Aorta (tissue), 5 donors: ENCODE measurements around the gene LTB. TPM values are rescaled to one million over a fixed set of nuclear protein-coding genes. Genes with fewer than 3 reads are reported as not detected.
"Not testable (repeated sequence)": the region's sequence is repeated elsewhere in the genome, so short reads cannot be mapped to it uniquely, and the experiment has no call there.

Source experiments
- ATAC-seq: fragments of 200-7000 bp; cut with Tn5 transposase; one replicate; pipeline ENCODE4 v1.9.1; 2022; ENCODE audit warnings: moderate library complexity; ENCODE audit not compliant: low FRiP score
- DNase-seq, 2 donors: peaks; one replicate each; pipeline ENCODE4 v3.0.0-alpha.2; 2020
- H3K27ac ChIP-seq, 2 donors: one replicate each; pipeline ENCODE4 v1.5.1; 2013; ENCODE audit warnings: low read length in 2 of 2, mild to moderate bottlenecking in 2 of 2, moderate library complexity in 2 of 2, control low read depth in 1 of 2, inconsistent platforms in 1 of 2, low read depth in 1 of 2
- H3K27me3 ChIP-seq, 2 donors: one replicate each; pipeline ENCODE4 v1.6.1; 2013; ENCODE audit warnings: control low read depth in 1 of 2, low read length in 1 of 2, mild to moderate bottlenecking in 1 of 2, moderate library complexity in 1 of 2; ENCODE audit not compliant: insufficient read depth in 2 of 2, control insufficient read depth in 1 of 2
- H3K36me3 ChIP-seq, 2 donors: one replicate each; pipeline ENCODE4 v1.6.1; 2013; ENCODE audit warnings: control low read depth in 1 of 2, low read length in 1 of 2, mild to moderate bottlenecking in 1 of 2; ENCODE audit not compliant: insufficient read depth in 2 of 2, control insufficient read depth in 1 of 2
- H3K4me1 ChIP-seq, 2 donors: one replicate each; pipeline ENCODE4 v1.6.1; 2013; ENCODE audit warnings: low read length in 2 of 2, control low read depth in 1 of 2, mild to moderate bottlenecking in 1 of 2, moderate library complexity in 1 of 2; ENCODE audit not compliant: insufficient read depth in 2 of 2, control insufficient read depth in 1 of 2
- H3K4me3 ChIP-seq, 2 donors: one replicate each; pipeline ENCODE4 v1.5.1; 2013; ENCODE audit warnings: low read length in 2 of 2, control low read depth in 1 of 2, mild to moderate bottlenecking in 1 of 2
- H3K9me3 ChIP-seq: one replicate; pipeline ENCODE4 v1.6.1; 2013; ENCODE audit warnings: mild to moderate bottlenecking, low read length; ENCODE audit not compliant: control insufficient read depth
- WGBS, 2 donors: extraction: QIAGEN DNeasy Blood & Tissue Kit; methylation state at CpG; one replicate each; pipeline ENCODE4 v1.1.7; 2013; 5-methylcytosine and 5-hydroxymethylcytosine counted together
- intact Hi-C, 2 donors: fragments of 100-400 bp; cut with DNase I; formaldehyde crosslinking; loops; one replicate each; pipeline versions ENCODE4 v1.14.2 to v1.15.0; 2022
- polyA plus RNA-seq, 2 donors: library from polyadenylated mRNA; stranded (reverse); fragments of 200-250 nt; gene quantifications; one replicate each; pipeline ENCODE4 v1.2.3, GENCODE V29; 2013
- total RNA-seq, 2 donors: library from RNA; stranded (reverse); fragmentation: NEBNext Ultra II Directional; extraction: Animal tissue kit (Norgen Biotek cat#: 25700); gene quantifications; one replicate each; pipeline ENCODE4 v1.2.1, GENCODE V29; 2021
- donor health status: healthy with polysubstance abuse.
- donor health status: Bipolar disorder and iron deficiency.
- donor health status: DM: no; HTN: no; CAD: no.
- donor health status: DM: no; HTN: no; CAD: no.
- donor health status: DM: yes; HTN: yes; CAD: no.

Gene LTB
- total and polyA plus RNA-seq, 4 donors, result 0.88 to 3.6 (median 2.0) TPM

GRCh38 chr6:31614684-31615578, 32.7 kb upstream of the LTB start, which contains the start of gene AIF1:
TSS of gene AIF1 (plus strand) at chr6:31615234. CDS start at chr6:31615330, 96 bp downstream.
- Histone ChIP-seq H3K4me3 (no peak within 1 kb of the TSS), H3K27ac (no peak within 1 kb of the TSS), H3K9me3 (no peaks in the 10 kb centered on the region), H3K36me3 (no peaks in the 10 kb centered on the region), H3K27me3 (no peaks in the 10 kb centered on the region), H3K4me1 (no peaks in the 10 kb centered on the region)
- DNase-seq (no peak), ATAC-seq (no peak)
- intact Hi-C loops, result loop anchor here in 1 of 2 donors (5.0 kb wide), 1 partner anchor 328 kb away; no protein-coding TSS in a partner anchor
- 48 to 60% methylated on average over 6 of the region's 6 CpGs for WGBS, 2 donors

GRCh38 chr6:31614075-31614619, 31.9 kb upstream of the LTB start:
- Histone ChIP-seq H3K9me3 (no peaks in the 10 kb centered on the region), H3K4me1 (no peaks in the 10 kb centered on the region), H3K36me3 (no peaks in the 10 kb centered on the region), H3K4me3 (no peak overlapping the region), H3K27ac (no peak overlapping the region), H3K27me3 (no peaks in the 10 kb centered on the region)
- intact Hi-C loops, result no loop called here
- WGBS, 2 donors, result 72 to 74% methylated on average over 8 of the region's 8 CpGs
- no peak for DNase-seq
- ATAC-seq, result no peak

- intact Hi-C loops, result no loop called here
- H3K4me3 ChIP-seq, result no peak overlapping the region
- H3K36me3 ChIP-seq, result no peaks in the 10 kb centered on the region
- DNase-seq (no peak), ATAC-seq (no peak)
- H3K27me3 ChIP-seq, result no peaks in the 10 kb centered on the region
- H3K4me1 ChIP-seq, result no peaks in the 10 kb centered on the region
- H3K27ac ChIP-seq, result no peak overlapping the region
- WGBS, 2 donors, result 69 to 79% methylated on average over 4 of the region's 4 CpGs
- no peaks in the 10 kb centered on the region for H3K9me3 ChIP-seq
These were observed 28.7 kb upstream of the LTB start for GRCh38 chr6:31610968-31611367.

GRCh38 chr6:31609519-31610406, 27.5 kb upstream of the LTB start:
- no peaks in the 10 kb centered on the region for H3K27me3 ChIP-seq
- H3K4me1 ChIP-seq, result no peaks in the 10 kb centered on the region
- H3K36me3 ChIP-seq, result no peaks in the 10 kb centered on the region
- no peak overlapping the region for H3K27ac ChIP-seq
- intact Hi-C loops, result no loop called here
- WGBS, 2 donors, result 68 to 74% methylated on average over 8 of the region's 8 CpGs
- H3K9me3 ChIP-seq, result no peaks in the 10 kb centered on the region
- DNase-seq (no peak), ATAC-seq (no peak)
- H3K4me3 ChIP-seq, result no peak overlapping the region

- Histone ChIP-seq H3K27me3 (no peaks in the 10 kb centered on the region), H3K36me3 (no peaks in the 10 kb centered on the region), H3K9me3 (no peaks in the 10 kb centered on the region), H3K4me3 (no peak overlapping the region), H3K27ac (no peak overlapping the region), H3K4me1 (no peaks in the 10 kb centered on the region)
- intact Hi-C loops, result no loop called here
- DNase-seq, result no peak
- no peak for ATAC-seq
- 90 to 93% methylated on average over 1 of the region's 1 CpG for WGBS, 2 donors
These were observed 25.1 kb upstream of the LTB start for GRCh38 chr6:31607317-31607716.

GRCh38 chr6:31597006-31597405, 14.8 kb upstream of the LTB start:
- H3K36me3 ChIP-seq, result no peaks in the 10 kb centered on the region
- peak; percentile 56 for ATAC-seq
- 33 to 37% methylated on average over 2 of the region's 2 CpGs for WGBS, 2 donors
- no peak for DNase-seq
- no peak overlapping the region for H3K27ac ChIP-seq
- H3K4me1 ChIP-seq, result no peaks in the 10 kb centered on the region
- intact Hi-C loops, result loop anchor here in 1 of 2 donors (5.0 kb wide), 1 partner anchor 100 kb away; the partner anchor contains the start of gene MICB
- H3K27me3 ChIP-seq, result no peaks in the 10 kb centered on the region
- H3K9me3 ChIP-seq, result no peaks in the 10 kb centered on the region
- H3K4me3 ChIP-seq, result no peak overlapping the region

- Histone ChIP-seq H3K36me3 (no peaks in the 10 kb centered on the region), H3K27me3 (no peaks in the 10 kb centered on the region), H3K4me3 (no peak overlapping the region), H3K4me1 (no peaks in the 10 kb centered on the region), H3K9me3 (no peaks in the 10 kb centered on the region), H3K27ac (no peak overlapping the region)
- ATAC-seq (no peak), DNase-seq (no peak)
- intact Hi-C loops, result no loop called here
- WGBS, 2 donors, result 87 to 88% methylated on average over 7 of the region's 7 CpGs
These were observed 10.2 kb upstream of the LTB start for GRCh38 chr6:31592396-31592771.

- H3K27ac ChIP-seq, H3K9me3 ChIP-seq, ATAC-seq, intact Hi-C loops, H3K4me1 ChIP-seq, DNase-seq, H3K27me3 ChIP-seq, H3K36me3 ChIP-seq, H3K4me3 ChIP-seq: not testable (repeated sequence)
- 89% methylated on average over 5 of the region's 5 CpGs for WGBS, 2 donors
These were observed 8.5 kb upstream of the LTB start for GRCh38 chr6:31590691-31591090.
